Activated naive CD8-positive, alpha-beta T cell treated with anti-CD3 and anti-CD28 coated beads for 36 hours (primary cell): ENCODE results near the gene LRFN2. TPM values are rescaled to one million over a fixed set of nuclear protein-coding genes. Genes with fewer than 3 reads are reported as not detected.

ENCODE experiments used
- DNase-seq: peaks from one replicate; pipeline ENCODE4 v3.0.0; 2021
- H3K27ac Mint-ChIP-seq: one replicate; pipeline ENCODE4 v1.8.0; 2022; ENCODE audit warnings: mild to moderate bottlenecking, moderate library complexity, mixed read lengths
- H3K27me3 Mint-ChIP-seq: one replicate; pipeline ENCODE4 v1.8.0; 2022; ENCODE audit warnings: mild to moderate bottlenecking, mixed read lengths
- H3K36me3 Mint-ChIP-seq: one replicate; pipeline ENCODE4 v1.8.0; 2021; ENCODE audit warnings: mild to moderate bottlenecking, mixed read lengths
- H3K4me1 Mint-ChIP-seq: one replicate; pipeline ENCODE4 v1.8.0; 2021; ENCODE audit warnings: mixed read lengths
- H3K4me3 Mint-ChIP-seq: one replicate; pipeline ENCODE4 v1.8.0; 2022; ENCODE audit warnings: mild to moderate bottlenecking, moderate library complexity, mixed read lengths
- H3K9me3 Mint-ChIP-seq: one replicate; pipeline ENCODE4 v1.8.0; 2022; ENCODE audit warnings: mixed read lengths
- total RNA-seq, 2 experiments: library from RNA; stranded (reverse); gene quantifications; one replicate each; pipeline ENCODE4 v1.2.3, GENCODE V29; 2021

LRFN2 gene
- total RNA-seq, 2 experiments from 2014 or later: not detected

DNA sequence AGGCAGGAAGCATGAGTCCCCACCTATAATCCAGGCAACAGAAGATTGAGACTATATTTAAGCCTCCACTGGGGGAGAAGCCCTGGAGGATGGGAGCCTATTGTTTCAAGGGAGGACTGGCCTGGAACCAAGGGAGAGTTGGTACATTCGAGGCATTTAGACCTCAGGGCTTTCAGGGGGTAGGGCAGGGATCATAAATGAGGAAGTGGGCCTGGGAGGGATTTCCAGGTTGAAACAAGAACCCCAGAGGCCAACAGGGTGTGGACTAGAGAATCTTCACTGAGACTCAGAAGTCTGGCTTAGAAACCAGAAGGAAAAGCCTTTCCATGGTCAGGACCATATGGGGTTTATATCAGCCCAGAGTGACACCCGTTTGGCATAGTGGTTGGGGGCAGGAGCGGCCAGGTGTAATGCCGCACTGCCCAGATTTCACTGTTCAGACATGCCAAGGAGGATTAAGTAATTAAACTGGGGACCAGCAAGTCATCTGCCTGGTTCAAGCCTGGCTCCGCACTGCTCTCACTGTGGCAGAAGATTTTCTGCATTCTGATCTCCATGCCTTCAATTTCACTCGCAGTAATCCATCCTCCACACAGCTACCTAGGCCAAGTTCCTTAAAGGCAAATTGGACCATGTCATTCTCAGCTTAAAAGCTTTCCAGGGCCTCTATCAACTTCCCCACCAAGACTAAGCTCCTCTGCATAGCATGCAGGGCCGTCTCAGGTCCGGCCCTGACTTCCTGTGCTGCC is 17.8 kb downstream of the LRFN2 start:
- H3K4me1 Mint-ChIP-seq: no peaks in the 10 kb centered on the region
- H3K4me3 Mint-ChIP-seq: no peak overlapping the region
- no peak overlapping the region for H3K27ac Mint-ChIP-seq
- no peaks in the 10 kb centered on the region for H3K36me3 Mint-ChIP-seq
- no peaks in the 10 kb centered on the region for H3K9me3 Mint-ChIP-seq
- DNase-seq: no peak
- H3K27me3 Mint-ChIP-seq: no peaks in the 10 kb centered on the region

DNA sequence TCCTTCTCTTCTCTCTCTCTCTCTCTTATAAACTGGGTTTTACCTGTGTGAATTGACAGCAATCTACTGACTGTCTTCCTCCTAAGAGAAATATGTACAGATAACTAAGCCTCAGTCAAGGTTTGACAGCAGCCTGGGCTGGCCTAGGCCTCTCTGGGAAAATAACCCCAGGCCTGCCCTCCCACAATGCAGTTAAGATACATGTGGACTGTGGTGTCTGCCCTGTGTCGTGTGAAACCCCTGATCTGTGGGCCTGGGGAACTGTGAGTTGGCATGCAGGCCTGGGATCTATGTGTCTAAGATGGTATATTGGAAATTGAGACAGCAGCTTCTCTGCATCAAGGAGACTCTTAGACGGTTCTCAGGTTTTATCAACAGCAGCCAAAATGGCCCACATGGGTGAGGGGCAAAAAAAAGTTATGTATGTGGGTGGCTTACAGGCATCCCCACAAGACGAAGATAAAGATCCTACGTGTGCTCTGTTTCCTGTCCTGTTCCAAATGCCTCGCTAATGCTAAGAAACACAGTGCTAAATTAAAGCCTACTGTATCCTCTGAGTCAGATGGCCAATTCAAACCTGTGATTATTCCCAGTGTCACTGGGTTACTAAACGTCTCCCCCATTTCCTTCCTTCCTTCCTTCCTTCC is 19.0 kb downstream of the LRFN2 start:
- H3K27me3 Mint-ChIP-seq: peaks cover under 1% of the 10 kb centered on the region
- H3K36me3 Mint-ChIP-seq: no peaks in the 10 kb centered on the region
- DNase-seq: no peak
- no peaks in the 10 kb centered on the region for H3K4me1 Mint-ChIP-seq
- H3K9me3 Mint-ChIP-seq: no peaks in the 10 kb centered on the region
- no peak overlapping the region for H3K27ac Mint-ChIP-seq
- no peak overlapping the region for H3K4me3 Mint-ChIP-seq

- no peaks in the 10 kb centered on the region for H3K9me3 Mint-ChIP-seq
- H3K4me3 Mint-ChIP-seq: no peak overlapping the region
- no peaks in the 10 kb centered on the region for H3K4me1 Mint-ChIP-seq
- DNase-seq: no peak
- peaks cover 6% of the 10 kb centered on the region for H3K27me3 Mint-ChIP-seq
- H3K36me3 Mint-ChIP-seq: no peaks in the 10 kb centered on the region
- no peak overlapping the region for H3K27ac Mint-ChIP-seq
Measured at GRCh38 chr6:40563111-40563510, 24.1 kb downstream of the LRFN2 start.

- H3K36me3 Mint-ChIP-seq: no peaks in the 10 kb centered on the region
- no peak for DNase-seq
- H3K9me3 Mint-ChIP-seq: no peaks in the 10 kb centered on the region
- H3K4me3 Mint-ChIP-seq: no peak overlapping the region
- H3K4me1 Mint-ChIP-seq: no peaks in the 10 kb centered on the region
- no peak overlapping the region for H3K27ac Mint-ChIP-seq
- peaks cover 6% of the 10 kb centered on the region for H3K27me3 Mint-ChIP-seq
Measured at GRCh38 chr6:40559056-40559455, 28.1 kb downstream of the LRFN2 start.

GRCh38 chr6:40558102-40558501 is 29.1 kb downstream of the LRFN2 start:
- Mint-ChIP-seq H3K9me3 (no peaks in the 10 kb centered on the region), H3K27me3 (peaks cover 5% of the 10 kb centered on the region), H3K4me1 (no peaks in the 10 kb centered on the region), H3K27ac (no peak overlapping the region), H3K36me3 (no peaks in the 10 kb centered on the region), H3K4me3 (no peak overlapping the region)
- no peak for DNase-seq

DNA sequence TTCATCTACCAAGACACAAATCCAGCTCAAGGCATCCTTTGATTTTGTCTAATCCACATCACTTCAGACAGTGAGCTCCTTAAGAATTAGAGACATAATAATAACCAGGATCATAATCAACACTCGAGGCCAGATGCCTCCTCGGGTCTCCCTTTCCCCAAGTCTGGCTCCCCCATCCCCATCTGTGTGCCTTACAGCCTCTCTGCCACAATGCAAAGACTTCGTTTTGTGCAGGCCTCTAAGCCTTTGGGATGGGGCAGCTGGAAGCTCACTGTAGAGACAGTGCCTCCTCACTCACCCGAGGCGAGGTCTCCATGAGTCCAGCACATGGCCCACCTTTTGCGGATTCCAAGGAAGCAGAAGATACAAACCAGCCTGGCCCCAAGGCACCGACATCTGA is 30.3 kb downstream of the LRFN2 start:
- Mint-ChIP-seq H3K36me3 (no peaks in the 10 kb centered on the region), H3K27me3 (peaks cover 3% of the 10 kb centered on the region), H3K27ac (no peak overlapping the region), H3K4me1 (no peaks in the 10 kb centered on the region), H3K4me3 (no peak overlapping the region), H3K9me3 (no peaks in the 10 kb centered on the region)
- no peak for DNase-seq

DNA sequence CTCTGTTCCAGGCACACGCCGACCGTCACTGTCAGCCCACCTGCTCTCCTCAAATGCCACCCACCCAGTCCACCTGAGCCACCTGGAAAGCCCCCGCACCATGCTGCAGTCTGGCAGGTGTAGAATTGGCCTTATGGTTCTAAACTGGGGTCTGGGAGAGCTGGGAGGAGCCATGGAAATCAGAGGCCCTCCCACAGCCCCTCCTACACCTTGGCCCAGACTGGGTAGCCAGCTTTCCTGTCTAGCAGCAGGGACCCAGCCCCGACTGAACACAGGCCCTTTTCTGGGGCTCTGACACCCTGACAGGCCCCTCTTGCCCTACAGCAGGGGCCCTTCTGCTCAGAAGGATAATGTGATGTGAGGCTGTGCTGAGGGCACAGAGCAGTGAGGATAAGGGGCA is 31.1 kb downstream of the LRFN2 start:
- Mint-ChIP-seq H3K9me3 (no peaks in the 10 kb centered on the region), H3K4me1 (no peaks in the 10 kb centered on the region), H3K27ac (no peak overlapping the region), H3K27me3 (peaks cover 3% of the 10 kb centered on the region), H3K36me3 (no peaks in the 10 kb centered on the region), H3K4me3 (no peak overlapping the region)
- no peak for DNase-seq

GRCh38 chr6:40555092-40555491 is 32.1 kb downstream of the LRFN2 start:
- H3K4me3 Mint-ChIP-seq: no peak overlapping the region
- DNase-seq: no peak
- H3K4me1 Mint-ChIP-seq: no peaks in the 10 kb centered on the region
- H3K27me3 Mint-ChIP-seq: peaks cover 3% of the 10 kb centered on the region
- H3K27ac Mint-ChIP-seq: no peak overlapping the region
- no peaks in the 10 kb centered on the region for H3K9me3 Mint-ChIP-seq
- H3K36me3 Mint-ChIP-seq: no peaks in the 10 kb centered on the region

GRCh38 chr6:40552941-40553340 is 34.2 kb downstream of the LRFN2 start:
- Mint-ChIP-seq H3K4me1 (no peaks in the 10 kb centered on the region), H3K27me3 (no peaks in the 10 kb centered on the region), H3K4me3 (no peak overlapping the region), H3K27ac (no peak overlapping the region), H3K36me3 (no peaks in the 10 kb centered on the region), H3K9me3 (no peaks in the 10 kb centered on the region)
- no peak for DNase-seq

GRCh38 chr6:40551966-40552505 is 35.1 kb downstream of the LRFN2 start:
- Mint-ChIP-seq H3K36me3 (no peaks in the 10 kb centered on the region), H3K4me1 (no peaks in the 10 kb centered on the region), H3K27ac (no peak overlapping the region), H3K9me3 (no peaks in the 10 kb centered on the region), H3K4me3 (no peak overlapping the region), H3K27me3 (peaks cover 3% of the 10 kb centered on the region)
- no peak for DNase-seq

- no peak for DNase-seq
- no peak overlapping the region for H3K27ac Mint-ChIP-seq
- peaks cover 3% of the 10 kb centered on the region for H3K27me3 Mint-ChIP-seq
- no peaks in the 10 kb centered on the region for H3K36me3 Mint-ChIP-seq
- H3K4me1 Mint-ChIP-seq: no peaks in the 10 kb centered on the region
- H3K4me3 Mint-ChIP-seq: no peak overlapping the region
- H3K9me3 Mint-ChIP-seq: no peaks in the 10 kb centered on the region
Measured at GRCh38 chr6:40550202-40551101, 36.7 kb downstream of the LRFN2 start.

- Mint-ChIP-seq H3K27me3 (peaks cover 3% of the 10 kb centered on the region), H3K4me1 (no peaks in the 10 kb centered on the region), H3K4me3 (no peak overlapping the region), H3K36me3 (no peaks in the 10 kb centered on the region), H3K27ac (no peak overlapping the region), H3K9me3 (no peaks in the 10 kb centered on the region)
- no peak for DNase-seq
Measured at GRCh38 chr6:40545954-40546353, 41.2 kb downstream of the LRFN2 start.

GRCh38 chr6:40543776-40544175 is 43.4 kb downstream of the LRFN2 start:
- peaks cover 4% of the 10 kb centered on the region for H3K27me3 Mint-ChIP-seq
- DNase-seq: no peak
- H3K9me3 Mint-ChIP-seq: no peaks in the 10 kb centered on the region
- no peak overlapping the region for H3K4me3 Mint-ChIP-seq
- no peaks in the 10 kb centered on the region for H3K4me1 Mint-ChIP-seq
- no peaks in the 10 kb centered on the region for H3K36me3 Mint-ChIP-seq
- H3K27ac Mint-ChIP-seq: no peak overlapping the region

DNA sequence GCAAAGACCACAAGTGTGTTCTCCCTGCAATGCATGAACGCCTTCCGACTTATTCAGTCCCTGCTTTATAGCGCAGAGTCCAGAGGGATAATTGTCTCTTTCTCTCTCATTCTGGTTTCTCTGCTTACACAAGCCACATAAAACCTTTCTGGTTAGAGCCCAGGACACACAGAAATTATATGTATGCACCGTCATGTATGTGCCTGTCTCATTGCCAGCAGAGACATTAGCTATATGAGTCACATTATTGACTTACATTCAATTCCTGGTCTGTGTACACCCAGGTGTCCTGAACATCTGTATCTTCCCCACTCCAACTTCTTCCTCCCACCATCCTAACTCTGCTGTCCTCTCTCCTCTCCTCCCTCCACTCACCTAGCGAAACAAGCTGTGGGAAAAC is 44.0 kb downstream of the LRFN2 start:
- Mint-ChIP-seq H3K36me3 (no peaks in the 10 kb centered on the region), H3K27ac (no peak overlapping the region), H3K4me1 (no peaks in the 10 kb centered on the region), H3K9me3 (no peaks in the 10 kb centered on the region), H3K27me3 (peaks cover 9% of the 10 kb centered on the region), H3K4me3 (no peak overlapping the region)
- DNase-seq: no peak

GRCh38 chr6:40542175-40542764 is 44.9 kb downstream of the LRFN2 start:
- no peaks in the 10 kb centered on the region for H3K9me3 Mint-ChIP-seq
- H3K27ac Mint-ChIP-seq: no peak overlapping the region
- DNase-seq: no peak
- H3K4me3 Mint-ChIP-seq: no peak overlapping the region
- H3K4me1 Mint-ChIP-seq: no peaks in the 10 kb centered on the region
- H3K27me3 Mint-ChIP-seq: peaks cover 7% of the 10 kb centered on the region
- no peaks in the 10 kb centered on the region for H3K36me3 Mint-ChIP-seq
